HG03095 (cell line): Measurements from ENCODE around the gene ACP4.
"Not testable (repeated sequence)": the region's sequence is repeated elsewhere in the genome, so short reads cannot be mapped to it uniquely, and the experiment has no call there.

ENCODE experiments used
- ATAC-seq: cut with Tn5 transposase; IDR thresholded peaks from one replicate; pipeline ENCODE4 v1.9.1; 2021; ENCODE audit warnings: moderate library complexity; ENCODE audit not compliant: unreplicated experiment

The ACP4 gene

GRCh38 chr19:50776131-50776530 is 14.1 kb upstream of the ACP4 start:
- no peak for ATAC-seq

- no peak for ATAC-seq
Measured at GRCh38 chr19:50777261-50777660, 13.0 kb upstream of the ACP4 start.

DNA sequence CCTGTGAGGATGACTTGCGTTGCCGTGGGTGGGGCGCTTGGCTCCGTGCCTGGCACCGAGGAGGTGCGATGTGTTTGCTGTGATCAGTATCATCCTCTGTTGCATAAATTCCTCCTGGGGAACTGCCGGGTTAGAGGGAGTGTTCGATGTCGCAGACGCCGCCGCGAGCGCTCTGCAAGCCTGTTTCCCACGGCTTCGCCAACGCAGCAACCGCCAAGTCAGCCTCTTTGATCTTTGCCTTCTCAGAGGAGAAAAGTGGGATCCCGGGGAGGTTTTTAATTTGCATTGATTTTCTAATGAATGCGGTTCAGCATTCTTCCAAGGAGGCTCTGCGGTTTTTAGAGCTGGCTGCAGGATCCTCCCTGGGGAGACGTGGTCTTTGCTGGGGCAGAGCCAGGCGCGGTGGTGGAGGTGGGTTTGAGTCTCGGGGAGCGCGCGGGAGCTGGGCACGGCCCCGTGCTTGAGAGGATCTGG is 12.3 kb upstream of the ACP4 start:
- ATAC-seq: no peak

GRCh38 chr19:50778906-50779430 is 11.2 kb upstream of the ACP4 start:
- ATAC-seq: no peak

DNA sequence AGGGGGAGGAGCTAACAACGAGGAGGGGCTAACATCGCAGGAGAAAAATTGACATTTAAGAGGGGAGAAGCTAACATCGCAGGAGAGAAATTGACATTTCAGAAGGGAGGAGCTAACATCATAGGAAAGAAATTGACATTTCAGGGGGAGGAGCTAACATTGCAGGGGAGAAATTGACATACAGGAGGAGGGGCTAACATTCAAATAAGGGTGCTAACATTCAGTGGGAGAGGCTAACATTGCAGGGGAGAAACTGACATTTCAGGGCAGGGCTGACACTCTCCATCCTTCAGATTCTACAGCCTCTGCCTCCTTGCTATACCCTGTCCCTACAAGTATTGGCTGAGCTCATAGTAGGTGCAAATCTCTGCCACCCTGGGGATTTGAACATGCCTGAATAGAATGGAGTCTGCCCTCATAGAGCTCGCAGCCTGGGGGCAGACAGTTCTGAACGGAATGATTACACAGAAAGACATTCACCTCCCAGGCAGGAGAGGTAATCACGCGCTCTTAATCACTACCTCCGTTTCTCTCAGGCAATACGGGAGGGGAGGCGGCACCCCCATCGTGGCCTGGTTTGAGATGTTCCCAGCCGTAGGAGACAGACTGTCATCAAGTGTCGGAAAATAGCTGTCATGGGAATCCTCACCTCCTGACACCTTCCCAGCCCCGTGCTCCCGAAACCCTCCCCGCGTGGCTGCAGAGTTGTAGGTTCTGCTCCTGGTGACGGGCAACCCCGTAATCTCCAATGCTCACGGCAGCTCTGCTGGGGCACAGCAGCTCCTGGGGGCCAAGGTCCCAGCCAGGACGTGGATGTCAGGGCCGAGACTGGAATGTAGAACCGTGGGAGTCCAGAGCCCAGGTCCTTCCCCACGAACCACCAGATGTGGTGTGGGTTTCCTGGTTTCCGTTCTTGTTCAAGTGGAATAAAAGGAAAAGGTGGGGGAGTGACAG is 10.4 kb upstream of the ACP4 start:
- no peak for ATAC-seq

GRCh38 chr19:50780753-50781435 is 9.3 kb upstream of the ACP4 start:
- ATAC-seq: no peak

GRCh38 chr19:50783848-50784152 is 6.4 kb upstream of the ACP4 start:
- not testable (repeated sequence) for ATAC-seq

- no peak for ATAC-seq
Measured at GRCh38 chr19:50784710-50785109, 5.5 kb upstream of the ACP4 start.

GRCh38 chr19:50785329-50785728 is 4.9 kb upstream of the ACP4 start:
- ATAC-seq: no peak

DNA sequence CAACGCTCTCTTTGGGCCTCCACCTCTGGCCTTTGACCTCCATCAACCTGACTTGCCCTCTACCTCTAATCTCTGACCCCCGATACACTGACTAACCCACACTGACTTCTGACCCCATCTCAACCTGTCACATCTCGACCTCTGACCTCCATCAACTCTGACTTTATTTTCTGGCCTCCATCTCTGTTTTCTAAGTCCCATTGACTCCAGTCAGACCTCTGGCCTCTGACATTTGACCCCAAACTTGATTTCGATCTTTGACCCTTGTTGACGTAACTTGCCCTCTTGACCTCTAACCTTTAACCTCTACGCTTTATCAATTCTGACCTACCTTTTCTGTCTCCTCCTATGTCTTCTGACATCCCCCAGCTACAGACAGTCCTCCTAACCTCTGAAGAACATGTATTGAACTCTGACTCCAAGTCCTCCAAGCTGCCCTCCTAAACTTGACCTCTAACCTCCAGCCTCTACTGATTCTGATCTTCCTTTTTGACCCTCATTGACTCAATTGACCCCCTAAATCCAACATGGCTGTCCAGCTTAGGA is 780 bp downstream of the ACP4 start:
- no peak for ATAC-seq

DNA sequence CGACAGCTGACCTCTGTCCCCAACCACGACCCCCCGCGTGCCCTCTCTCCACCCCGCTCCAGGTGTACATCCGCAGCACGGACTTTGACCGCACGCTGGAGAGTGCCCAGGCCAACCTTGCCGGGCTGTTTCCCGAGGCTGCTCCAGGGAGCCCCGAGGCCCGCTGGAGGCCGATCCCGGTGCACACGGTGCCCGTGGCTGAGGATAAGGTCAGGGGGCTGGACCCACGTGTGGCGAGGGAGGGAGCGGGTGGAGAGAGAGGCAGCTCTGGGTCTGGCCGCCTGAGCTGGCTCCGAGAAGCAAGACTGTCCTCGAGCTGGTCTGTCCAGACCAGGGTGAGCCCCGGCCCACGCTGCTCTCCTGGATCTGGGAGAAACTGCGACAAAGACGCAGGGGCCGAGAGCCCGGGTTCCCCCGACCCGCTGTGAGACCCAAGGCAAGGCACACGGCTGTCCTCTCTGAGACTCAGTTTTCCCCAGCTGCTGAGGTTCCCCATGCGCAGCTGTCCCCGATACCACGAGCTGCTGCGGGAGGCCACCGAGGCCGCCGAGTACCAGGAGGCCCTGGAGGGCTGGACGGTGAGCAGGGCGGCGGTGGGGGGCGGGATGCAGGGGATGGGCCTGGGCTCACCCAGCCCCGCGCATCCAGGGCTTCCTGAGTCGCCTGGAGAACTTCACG is 1.5 kb downstream of the ACP4 start:
- no peak for ATAC-seq

DNA sequence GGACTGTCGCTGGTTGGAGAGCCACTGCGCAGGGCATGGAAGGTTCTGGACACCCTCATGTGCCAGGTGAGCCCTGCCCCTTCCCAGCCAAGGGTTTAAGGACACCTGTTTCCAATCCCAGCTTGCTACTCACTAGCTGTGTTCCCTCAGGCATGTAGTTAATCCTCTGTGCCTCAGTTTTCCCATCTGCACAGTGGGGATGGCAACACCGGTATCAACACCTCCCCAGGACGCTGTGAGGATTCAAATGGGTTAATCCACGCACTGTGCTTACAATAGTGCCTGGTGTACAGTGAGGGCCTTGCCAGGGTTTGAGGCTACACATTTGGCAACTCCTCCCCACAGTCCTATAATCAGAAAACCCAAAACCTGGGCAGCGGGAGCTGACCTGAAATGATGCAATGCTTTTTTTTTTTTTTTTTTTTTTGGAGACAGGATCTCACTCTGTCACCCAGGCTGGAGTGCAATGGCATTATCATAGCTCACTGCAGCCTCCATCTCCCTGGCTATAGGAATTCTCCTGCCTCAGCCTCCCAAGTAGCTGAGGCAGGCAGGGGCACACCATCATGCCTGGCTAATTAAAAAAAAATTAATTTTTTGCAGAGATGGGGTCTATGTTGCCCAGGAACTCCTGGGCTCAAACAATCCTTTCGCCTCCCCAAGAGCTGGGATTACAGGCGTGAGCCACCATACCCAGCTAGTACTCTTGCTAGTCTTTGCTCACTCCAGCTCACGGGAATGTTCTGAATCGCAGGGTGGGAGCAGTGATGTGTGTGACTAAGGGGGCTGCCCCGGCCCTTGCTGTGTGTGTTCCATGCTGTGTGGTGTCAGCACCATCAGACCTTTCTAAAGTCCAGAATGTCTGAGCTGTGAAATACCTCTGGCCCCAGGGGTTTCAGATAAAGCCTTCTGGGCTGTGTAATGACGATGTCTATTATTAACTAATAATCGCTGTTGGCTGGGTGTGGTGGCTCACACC is 2.3 kb downstream of the ACP4 start:
- ATAC-seq: no peak

DNA sequence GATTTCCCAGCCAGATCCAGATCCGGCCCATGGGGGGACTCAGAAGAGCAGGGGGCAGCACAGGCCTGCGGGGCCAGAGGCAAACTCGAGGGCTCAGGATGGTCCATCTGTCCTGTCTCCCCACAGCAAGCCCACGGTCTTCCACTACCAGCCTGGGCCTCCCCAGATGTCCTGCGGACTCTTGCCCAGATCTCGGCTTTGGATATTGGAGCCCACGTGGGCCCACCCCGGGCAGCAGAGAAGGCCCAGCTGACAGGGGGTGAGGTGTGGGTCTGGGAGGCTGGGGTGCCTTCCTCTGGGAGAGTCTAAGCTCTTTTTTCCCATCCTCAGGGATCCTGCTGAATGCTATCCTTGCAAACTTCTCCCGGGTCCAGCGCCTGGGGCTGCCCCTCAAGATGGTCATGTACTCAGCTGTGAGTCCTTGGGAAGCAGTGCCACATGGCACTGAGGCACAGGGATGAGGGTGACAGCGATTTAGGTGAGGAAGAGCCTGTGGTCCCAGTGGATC is 3.4 kb downstream of the ACP4 start:
- no peak for ATAC-seq

- no peak for ATAC-seq
Measured at GRCh38 chr19:50794074-50794875, 4.1 kb downstream of the ACP4 start.

- no peak for ATAC-seq
Measured at GRCh38 chr19:50794876-50795663, 4.9 kb downstream of the ACP4 start.

GRCh38 chr19:50795664-50796073 is 5.5 kb downstream of the ACP4 start:
- ATAC-seq: no peak

DNA sequence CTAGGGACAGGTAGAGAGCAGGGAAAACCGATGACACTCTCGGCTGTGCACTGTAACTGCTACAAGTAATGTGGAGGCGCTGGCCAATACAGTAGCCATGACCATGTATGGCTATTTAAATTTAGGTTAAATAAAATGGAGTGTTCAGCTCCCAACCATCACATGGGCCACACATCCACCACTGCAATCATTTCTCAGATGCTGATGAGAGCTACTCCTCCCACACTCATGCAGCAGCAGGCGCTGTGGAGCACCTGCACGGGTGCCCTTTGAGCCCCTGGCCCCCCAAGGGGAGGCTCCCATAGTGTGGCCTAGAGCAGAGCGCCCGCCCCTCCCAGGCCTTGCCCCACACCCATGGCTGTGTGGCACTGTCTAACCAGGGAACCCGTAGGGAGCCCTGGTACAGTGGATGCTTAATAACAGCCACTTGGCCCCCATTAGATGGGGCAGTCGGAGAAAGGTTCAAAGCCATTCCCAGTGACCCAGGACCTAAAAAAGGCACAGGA is 6.0 kb downstream of the ACP4 start:
- ATAC-seq: no peak
